Activated T-helper 2 cell treated with anti-CD3 and anti-CD28 coated beads, Interferon-gamma antibody, Interleukin-2, Interleukin-4, amounts not matched to agents 10 μg/mL and 5 μg/mL and 100 μg/mL, durations not matched to agents 14 hours and 24 hours and 36 hours (primary cell): ENCODE results near the gene LIPA. TPM values are rescaled to one million over a fixed set of nuclear protein-coding genes. Genes with fewer than 3 reads are reported as not detected.
"Not testable (repeated sequence)": the region's sequence is repeated elsewhere in the genome, so short reads cannot be mapped to it uniquely, and the experiment has no call there.

Source experiments
- DNase-seq: peaks from one replicate; pipeline ENCODE4 v3.0.0; 2021; ENCODE audit warnings: low spot score
- H3K27ac Mint-ChIP-seq: one replicate; pipeline ENCODE4 v1.8.0; 2021; ENCODE audit warnings: mixed read lengths
- H3K27me3 Mint-ChIP-seq: one replicate; pipeline ENCODE4 v1.8.0; 2021; ENCODE audit warnings: low read depth, mixed read lengths
- H3K36me3 Mint-ChIP-seq: one replicate; pipeline ENCODE4 v1.8.0; 2021; ENCODE audit warnings: low read depth, mixed read lengths
- H3K4me1 Mint-ChIP-seq: one replicate; pipeline ENCODE4 v1.8.0; 2021; ENCODE audit warnings: low read depth, mixed read lengths
- H3K4me3 Mint-ChIP-seq: one replicate; pipeline ENCODE4 v1.8.0; 2021; ENCODE audit warnings: low read depth, mild to moderate bottlenecking, moderate library complexity, mixed read lengths
- H3K9me3 Mint-ChIP-seq: one replicate; pipeline ENCODE4 v1.8.0; 2021; ENCODE audit warnings: mixed read lengths
- intact Hi-C: fragments of 100-400 bp; cut with micrococcal nuclease; formaldehyde crosslinking; loops from one replicate; pipeline ENCODE4 v1.15.1; 2023
- total RNA-seq: library from RNA; stranded (reverse); gene quantifications from 2 replicates; pipeline ENCODE4 v1.2.3, GENCODE V29; 2022

Gene LIPA
- total RNA-seq, 1 donor from 2014 or later, result 12.9 TPM

DNA sequence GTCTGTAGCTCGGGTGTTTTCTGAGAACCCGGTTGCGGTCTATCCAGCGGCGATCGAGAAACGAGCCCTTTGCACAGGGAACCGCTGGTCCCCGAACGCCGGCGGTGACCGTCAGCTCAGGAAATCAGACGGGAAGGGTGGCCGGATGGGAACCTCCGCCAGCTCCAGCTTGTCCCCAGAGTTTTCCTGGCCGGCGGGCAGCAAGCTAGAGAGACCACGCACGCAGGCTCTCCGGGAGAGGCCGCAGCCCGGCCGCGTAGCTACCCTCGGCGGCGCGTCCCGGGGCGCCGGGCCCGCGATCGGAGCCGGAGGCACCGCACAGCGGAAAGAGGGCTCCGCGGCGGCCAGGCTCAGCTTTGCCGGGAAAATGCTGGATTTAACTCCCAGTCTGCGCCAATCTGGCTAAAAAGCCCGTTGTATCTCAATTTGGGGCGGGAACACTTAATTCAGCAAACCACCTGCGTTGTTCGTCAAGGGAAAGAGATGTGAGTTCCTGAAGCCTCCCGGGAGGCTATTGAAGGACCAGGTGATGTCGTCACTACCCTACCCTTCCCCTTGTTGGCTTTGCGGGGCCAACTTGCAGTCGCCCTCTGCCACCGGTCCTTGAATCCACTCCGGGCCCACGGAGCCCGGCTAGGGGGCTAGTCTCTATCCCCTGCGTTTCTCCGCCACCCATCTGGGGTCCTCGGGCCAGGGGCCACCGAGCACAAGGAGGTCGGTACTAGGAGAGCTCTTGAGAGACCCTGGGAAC lies 43.6 kb downstream of the LIPA start:
- Mint-ChIP-seq H3K9me3 (no peaks in the 10 kb centered on the region), H3K4me3 (peak overlapping the region; percentile 75), H3K27ac (no peak overlapping the region), H3K27me3 (peaks cover 50% of the 10 kb centered on the region), H3K4me1 (peaks cover 19% of the 10 kb centered on the region), H3K36me3 (no peaks in the 10 kb centered on the region)
- no peak for DNase-seq
- intact Hi-C loops, result loop anchor here (5.0 kb wide), 2 partner anchors 46 to 126 kb away; no protein-coding TSS in a partner anchor

GRCh38 chr10:89207181-89207800 lies 44.3 kb downstream of the LIPA start, which contains the start of gene CH25H:
TSS of gene CH25H (minus strand) at chr10:89207317. CDS start at chr10:89207292, 25 bp downstream.
- no peaks in the 10 kb centered on the region for H3K9me3 Mint-ChIP-seq
- H3K27ac Mint-ChIP-seq, result no peak within 1 kb of the TSS
- H3K27me3 Mint-ChIP-seq, result peaks cover 48% of the 10 kb centered on the region
- intact Hi-C loops, result loop anchor here (5.0 kb wide), 2 partner anchors 45 to 125 kb away; no protein-coding TSS in a partner anchor
- H3K36me3 Mint-ChIP-seq, result no peaks in the 10 kb centered on the region
- peaks cover 16% of the 10 kb centered on the region for H3K4me1 Mint-ChIP-seq
- DNase-seq, result peak; percentile 26
- peak within 1 kb of the TSS; percentile 75 for H3K4me3 Mint-ChIP-seq

DNA sequence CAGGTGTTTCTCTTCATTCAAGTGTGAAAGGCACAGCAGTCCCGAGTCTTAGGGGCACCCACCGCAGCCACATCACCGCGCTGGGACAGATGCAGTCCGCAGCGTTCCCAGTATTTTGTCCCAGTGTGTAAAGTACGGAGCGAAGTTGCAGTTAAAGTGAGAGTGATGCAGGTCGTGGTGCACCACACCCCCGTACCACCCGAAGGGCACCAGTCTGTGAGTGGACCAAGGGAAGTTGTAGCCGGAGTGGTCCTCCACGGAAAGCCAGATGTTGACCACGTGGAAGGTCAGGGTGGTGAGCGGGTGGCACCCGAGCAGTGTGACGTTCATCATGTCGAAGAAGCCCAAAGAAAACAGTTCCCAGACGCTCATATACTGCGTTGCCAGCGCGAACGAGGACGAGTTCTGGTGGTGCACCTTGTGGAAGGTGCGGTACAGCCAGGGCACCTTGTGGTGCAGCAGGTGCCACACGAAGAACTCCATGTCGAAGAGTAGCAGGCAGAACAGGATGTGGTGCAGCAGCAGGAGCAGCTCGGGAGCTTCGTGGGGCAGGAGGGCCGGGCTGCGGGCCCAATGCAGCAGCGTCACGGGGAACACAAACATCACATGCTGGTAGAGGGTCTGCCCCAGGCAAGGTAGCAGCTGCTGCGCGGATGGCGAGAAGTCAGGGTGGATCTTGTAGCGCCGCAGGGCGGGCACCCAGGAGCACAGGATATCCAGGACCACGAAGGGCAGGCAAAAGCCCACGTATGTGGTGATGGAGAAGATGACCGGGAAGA lies 45.0 kb downstream of the LIPA start:
- peak; percentile 14 for DNase-seq
- Mint-ChIP-seq H3K27me3 (peaks cover 48% of the 10 kb centered on the region), H3K9me3 (no peaks in the 10 kb centered on the region), H3K36me3 (no peaks in the 10 kb centered on the region), H3K27ac (no peak overlapping the region), H3K4me1 (peaks cover 14% of the 10 kb centered on the region), H3K4me3 (peak overlapping the region; percentile 75)
- intact Hi-C loops, result loop anchor here (5.0 kb wide), 2 partner anchors 44 to 124 kb away; no protein-coding TSS in a partner anchor

- Mint-ChIP-seq H3K27ac (no peak overlapping the region), H3K4me3 (no peak overlapping the region), H3K27me3 (peaks cover 47% of the 10 kb centered on the region), H3K36me3 (no peaks in the 10 kb centered on the region), H3K9me3 (no peaks in the 10 kb centered on the region), H3K4me1 (peaks cover 14% of the 10 kb centered on the region)
- DNase-seq, result no peak
- intact Hi-C loops, result loop anchor here (5.0 kb wide), 2 partner anchors 42 to 122 kb away; no protein-coding TSS in a partner anchor
Measured at GRCh38 chr10:89204621-89205185, 46.9 kb downstream of the LIPA start.

GRCh38 chr10:89203237-89203636 lies 48.3 kb downstream of the LIPA start:
- Mint-ChIP-seq H3K27me3 (peaks cover 43% of the 10 kb centered on the region), H3K27ac (no peak overlapping the region), H3K36me3 (no peaks in the 10 kb centered on the region), H3K4me3 (no peak overlapping the region), H3K4me1 (peaks cover 14% of the 10 kb centered on the region), H3K9me3 (no peaks in the 10 kb centered on the region)
- intact Hi-C loops, result no loop called here
- DNase-seq, result no peak

GRCh38 chr10:89202033-89202425 lies 49.5 kb downstream of the LIPA start:
- Mint-ChIP-seq H3K27ac (no peak overlapping the region), H3K4me3 (no peak overlapping the region), H3K4me1 (peaks cover 8% of the 10 kb centered on the region), H3K9me3 (no peaks in the 10 kb centered on the region), H3K36me3 (no peaks in the 10 kb centered on the region), H3K27me3 (peaks cover 41% of the 10 kb centered on the region)
- intact Hi-C loops, result no loop called here
- DNase-seq, result no peak

- Mint-ChIP-seq H3K36me3 (no peaks in the 10 kb centered on the region), H3K27me3 (peaks cover 37% of the 10 kb centered on the region), H3K9me3 (no peaks in the 10 kb centered on the region), H3K27ac (no peak overlapping the region), H3K4me1 (peaks cover 3% of the 10 kb centered on the region), H3K4me3 (no peak overlapping the region)
- no peak for DNase-seq
- intact Hi-C loops, result no loop called here
Measured at GRCh38 chr10:89201345-89202032, 50.1 kb downstream of the LIPA start.

GRCh38 chr10:89197473-89197872 lies 54.1 kb downstream of the LIPA start:
- Mint-ChIP-seq H3K27me3 (peaks cover 31% of the 10 kb centered on the region), H3K9me3 (no peaks in the 10 kb centered on the region), H3K27ac (no peak overlapping the region), H3K4me1 (peaks cover 5% of the 10 kb centered on the region), H3K36me3 (no peaks in the 10 kb centered on the region), H3K4me3 (no peak overlapping the region)
- intact Hi-C loops, result no loop called here
- DNase-seq, result no peak

DNA sequence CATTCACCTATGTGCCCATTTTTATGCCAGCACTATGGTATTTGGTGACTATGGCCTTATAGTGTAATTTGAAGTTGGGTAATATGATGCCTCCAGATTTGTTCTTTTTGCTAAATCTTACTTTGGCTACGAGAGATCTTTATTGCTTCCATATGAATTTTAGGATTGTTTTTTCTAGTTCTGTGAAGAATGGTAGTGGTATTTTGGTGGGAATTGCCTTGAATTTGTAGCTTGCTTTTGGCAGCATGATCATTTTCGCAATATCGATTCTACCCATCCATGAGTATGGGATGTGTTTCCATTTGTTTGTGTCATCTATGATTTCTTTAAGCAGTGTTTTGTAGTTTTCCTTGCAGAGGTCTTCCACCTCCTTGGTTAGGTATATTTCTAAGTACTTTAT lies 60.3 kb downstream of the LIPA start:
- H3K36me3 Mint-ChIP-seq, intact Hi-C loops, H3K4me1 Mint-ChIP-seq, H3K9me3 Mint-ChIP-seq, H3K4me3 Mint-ChIP-seq, H3K27ac Mint-ChIP-seq, DNase-seq: not testable (repeated sequence)
- peaks cover 21% of the 10 kb centered on the region for H3K27me3 Mint-ChIP-seq

- Mint-ChIP-seq H3K36me3 (no peaks in the 10 kb centered on the region), H3K27ac (no peak overlapping the region), H3K27me3 (peaks cover 25% of the 10 kb centered on the region), H3K9me3 (no peaks in the 10 kb centered on the region), H3K4me3 (no peak overlapping the region), H3K4me1 (peaks cover 5% of the 10 kb centered on the region)
- intact Hi-C loops, result no loop called here
- no peak for DNase-seq
Measured at GRCh38 chr10:89189211-89189734, 62.3 kb downstream of the LIPA start.

DNA sequence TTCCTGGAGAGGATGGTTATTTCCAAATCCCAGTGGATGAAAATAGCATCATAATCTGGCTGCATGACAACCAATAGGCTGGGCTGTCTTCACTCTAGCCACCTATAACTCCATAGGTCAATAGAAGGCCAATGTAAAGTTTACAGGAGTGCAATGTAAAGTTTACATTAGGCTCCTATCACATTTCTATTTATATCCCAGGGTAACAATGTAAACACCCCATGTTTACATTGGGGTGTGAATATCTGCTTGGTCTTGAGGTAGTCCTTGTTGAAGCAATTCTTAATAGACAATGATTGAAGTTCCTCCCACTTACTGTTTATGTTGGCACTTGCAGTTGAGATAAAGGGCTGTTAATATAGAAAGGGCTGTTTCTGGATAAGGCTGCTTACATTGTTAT lies 65.9 kb downstream of the LIPA start:
- intact Hi-C loops, result no loop called here
- Mint-ChIP-seq H3K4me1 (no peaks in the 10 kb centered on the region), H3K4me3 (no peak overlapping the region), H3K9me3 (no peaks in the 10 kb centered on the region), H3K27me3 (peaks cover 27% of the 10 kb centered on the region), H3K36me3 (no peaks in the 10 kb centered on the region), H3K27ac (no peak overlapping the region)
- DNase-seq, result no peak

DNA sequence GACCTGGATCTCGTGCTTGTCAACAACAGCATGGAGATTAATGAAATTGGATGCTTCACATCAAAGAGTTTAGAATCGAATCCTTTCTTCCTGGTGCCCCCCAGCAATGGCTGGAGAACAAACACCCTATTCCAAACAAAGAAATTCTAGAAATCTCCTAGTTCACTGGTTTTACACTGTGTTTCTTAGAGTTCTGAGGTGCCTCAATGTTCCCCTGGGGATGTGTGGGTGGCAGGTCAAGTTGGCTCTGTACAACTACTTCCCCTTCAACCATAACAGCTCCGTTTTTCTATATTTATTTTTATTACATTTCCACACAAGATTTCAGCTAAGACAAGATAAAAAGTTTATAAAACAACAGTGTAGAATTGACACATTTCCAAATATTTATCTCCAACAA lies 66.9 kb downstream of the LIPA start:
- intact Hi-C loops, result no loop called here
- Mint-ChIP-seq H3K4me3 (no peak overlapping the region), H3K9me3 (no peaks in the 10 kb centered on the region), H3K27me3 (peaks cover 25% of the 10 kb centered on the region), H3K4me1 (no peaks in the 10 kb centered on the region), H3K36me3 (no peaks in the 10 kb centered on the region), H3K27ac (no peak overlapping the region)
- no peak for DNase-seq
